K562 (cell line): ENCODE data around the gene NOTCH3. TPM values are rescaled to one million over a fixed set of nuclear protein-coding genes. Genes with fewer than 3 reads are reported as not detected.

ENCODE experiments used
- ATAC-seq: fragments of 200-7000 bp; cut with Tn5 transposase; 3 replicates; pipeline ENCODE4 v1.9.1; 2020; ENCODE audit warnings: moderate library complexity
- BruUV-seq: library from RNA; stranded (reverse); fragments of 400-500 nt; replicated peaks from 2 replicates; lab custom pipeline; 2021; lab: Mats Ljungman, UMichigan
- CTCF ChIA-PET: fragments of 300-600 bp; formaldehyde crosslinking; extraction: SDS; loops from one replicate; lab custom pipeline; 2021; ENCODE audit warnings: low intra/inter-chr PET ratio; lab: Yijun Ruan, JAX
- POLR2A ChIA-PET: fragments of 300-600, 350-650 bp; sonication (Branson Sonifier 250); formaldehyde crosslinking; extraction: SDS; loops from one replicate; lab custom pipeline; 2021; ENCODE audit warnings: antibody characterized with exemption, inconsistent platforms; lab: Yijun Ruan, JAX
- DNase-seq, 4 experiments: peaks; one replicate each; pipeline versions ENCODE4 v3.0.0 to v3.0.0-alpha.2; 2011 to 2018; ENCODE audit warnings: low spot score in 3 of 4, mixed read lengths in 3 of 4; ENCODE audit errors: extremely low read depth in 1 of 4
- FAIRE-seq: peaks from 2 replicates; lab custom pipeline; 2011; peaks lifted over from hg19 to GRCh38; lab: Jason Lieb, UNC
- H2AFZ ChIP-seq: 2 replicates; pipeline ENCODE4 v1.6.0; 2011; ENCODE audit warnings: low read depth, low read length, control low read depth, inconsistent platforms
- H3K27ac ChIP-seq: fragments of 200-600 bp; 3 replicates; pipeline ENCODE4 v1.8.0; 2011; ENCODE audit warnings: low read depth, mild to moderate bottlenecking, control low read depth, inconsistent platforms, low read length, moderate library complexity, mixed read lengths; ENCODE audit errors: extremely low read depth
- H3K27me3 ChIP-seq, 2 experiments: fragments of 300-600 bp in 1 of 2; 2 replicates in 1 of 2; 3 replicates in 1 of 2; pipeline versions ENCODE4 v1.6.0 to v1.8.0; 2011; ENCODE audit warnings: inconsistent platforms in 2 of 2, low read length in 2 of 2, mild to moderate bottlenecking in 1 of 2, mixed read lengths in 1 of 2, moderate library complexity in 1 of 2; ENCODE audit not compliant: control insufficient read depth in 2 of 2, insufficient read depth in 2 of 2
- H3K36me3 ChIP-seq: fragments of 300-600 bp; 3 replicates; pipeline ENCODE4 v1.8.0; 2011; ENCODE audit warnings: mild to moderate bottlenecking, low read length, inconsistent platforms; ENCODE audit not compliant: control insufficient read depth, insufficient read depth
- H3K4me1 ChIP-seq, 2 experiments: fragments of 200-600 bp in 1 of 2; replicated peaks in 1 of 2; 2 replicates in 1 of 2; 3 replicates in 1 of 2; pipeline versions ENCODE4 v1.5.1 to v1.8.0; 2011; ENCODE audit warnings: inconsistent platforms in 2 of 2, low read length in 2 of 2, mild to moderate bottlenecking in 1 of 2, mixed read lengths in 1 of 2, moderate library complexity in 1 of 2; ENCODE audit not compliant: control insufficient read depth in 2 of 2, insufficient read depth in 2 of 2
- H3K4me2 ChIP-seq: 2 replicates; pipeline ENCODE4 v1.6.1; 2011; ENCODE audit warnings: low read length, control low read depth, inconsistent platforms, mixed read lengths; ENCODE audit not compliant: insufficient read depth
- H3K4me3 ChIP-seq: fragments of 200-600 bp; sonication (generic), shearing (Covaris generic); 2 replicates; pipeline ENCODE4 v1.5.1; 2016; ENCODE audit warnings: control low read depth, inconsistent platforms
- H3K79me2 ChIP-seq: fragments of 200-600 bp; 3 replicates; pipeline ENCODE4 v1.8.0; 2011; ENCODE audit warnings: low read length, inconsistent platforms; ENCODE audit not compliant: control insufficient read depth, insufficient read depth
- H3K9ac ChIP-seq, 2 experiments: 2 replicates each; pipeline versions ENCODE4 v1.6.0 to v1.6.1; 2011; ENCODE audit warnings: low read depth in 2 of 2, low read length in 2 of 2, control low read depth in 1 of 2, inconsistent platforms in 1 of 2, mild to moderate bottlenecking in 1 of 2, mixed read lengths in 1 of 2; ENCODE audit not compliant: insufficient read depth in 1 of 2
- H3K9me1 ChIP-seq: one replicate; pipeline ENCODE4 v1.6.0; 2011; ENCODE audit warnings: inconsistent platforms, mild to moderate bottlenecking, low read length, moderate library complexity; ENCODE audit not compliant: control insufficient read depth, insufficient read depth
- H3K9me3 ChIP-seq: replicated peaks from 2 replicates; pipeline ENCODE4 v1.5.1; 2011; ENCODE audit warnings: low read depth, low read length, inconsistent platforms; ENCODE audit not compliant: control insufficient read depth, insufficient read depth
- H4K20me1 ChIP-seq: replicated peaks from 2 replicates; pipeline ENCODE4 v1.6.1; 2011; ENCODE audit warnings: low read length, inconsistent platforms, mixed read lengths; ENCODE audit not compliant: control insufficient read depth, insufficient read depth
- CAMTA2 ChIP-seq: fragments of 250-450 bp; sonication (Bioruptor Pico); conservative IDR thresholded peaks from 2 replicates; pipeline ENCODE4 v1.5.1; 2022
- CBFB ChIP-seq: sonication (generic); formaldehyde crosslinking; IDR thresholded peaks from 2 replicates; pipeline ENCODE4 v1.4.0; 2020; ENCODE audit warnings: mild to moderate bottlenecking, missing genetic modification reagents
- DDX20 ChIP-seq: fragments of 450-650 bp; IDR thresholded peaks from 2 replicates; pipeline ENCODE4 v1.6.1; 2016; ENCODE audit warnings: missing genetic modification characterization, low read depth, mild to moderate bottlenecking, missing compliant biosample characterization, moderate library complexity
- KDM2B ChIP-seq: fragments of 250-450 bp; sonication (Bioruptor Pico); IDR thresholded peaks from 2 replicates; pipeline ENCODE4 v1.8.0; 2021; ENCODE audit warnings: mild to moderate bottlenecking, moderate library complexity
- MYNN ChIP-seq, 2 experiments: sonication (generic); formaldehyde crosslinking in 1 of 2; IDR thresholded peaks; 2 replicates each; pipeline versions ENCODE4 v1.5.0 to v1.6.1; 2016 to 2020; ENCODE audit warnings: antibody characterized with exemption in 1 of 2, missing genetic modification reagents in 1 of 2
- NFRKB ChIP-seq: fragments of 450-650 bp; IDR thresholded peaks from 2 replicates; pipeline ENCODE4 v1.6.1; 2016; ENCODE audit warnings: low read depth
- POLR3G ChIP-seq: IDR thresholded peaks from 2 replicates; pipeline ENCODE4 v1.6.1; 2011; ENCODE audit not compliant: insufficient read length, insufficient replicate concordance; ENCODE audit errors: extremely low read depth
- RBM17 ChIP-seq: fragments of 200-400 bp; formaldehyde crosslinking; IDR thresholded peaks from 2 replicates; pipeline ENCODE4 v1.6.1; 2017; ENCODE audit warnings: low read depth, mild to moderate bottlenecking, low read length, borderline replicate concordance
- RBM22 ChIP-seq: fragments of 200-400 bp; formaldehyde crosslinking; IDR thresholded peaks from 2 replicates; pipeline ENCODE4 v1.6.1; 2018; ENCODE audit warnings: low read length, low read depth; ENCODE audit not compliant: poor library complexity, severe bottlenecking
- SIRT6 ChIP-seq: IDR thresholded peaks from one replicate; pipeline ENCODE4 v1.6.1; 2012; ENCODE audit warnings: low read depth, mild to moderate bottlenecking, control low read depth, inconsistent platforms, low read length, moderate library complexity
- ZSCAN29 ChIP-seq: fragments of 450-650 bp; IDR thresholded peaks from 2 replicates; pipeline ENCODE4 v1.6.1; 2017
- WGBS: fragments of 100-300 bp; shearing (Covaris generic); methylation state at CpG from one replicate; pipeline ENCODE4 v1.1.6; 2016; ENCODE audit warnings: low coverage, mixed read lengths; ENCODE audit not compliant: insufficient coverage; ENCODE audit errors: missing lambda C conversion rate; 5-methylcytosine and 5-hydroxymethylcytosine counted together
- in situ Hi-C: fragments of 300-500 bp; cut with MboI; formaldehyde crosslinking; loops from 4 replicates; pipeline ENCODE4 v1.15.0; 2018; ENCODE audit warnings: inconsistent platforms, mixed read lengths
- intact Hi-C: fragments of 100-400 bp; cut with micrococcal nuclease; formaldehyde crosslinking; loops from 2 replicates; pipeline ENCODE4 v1.14.2; 2022
- polyA plus RNA-seq, 8 experiments: library from polyadenylated mRNA; depleted of rRNA in 4 of 8; stranded (reverse) in 5 of 8; unstranded in 3 of 8; fragments of >200 nt; fragmentation: Nextera tagmentation in 2 of 8; fragmentation: Illumina TruSeq in 1 of 8; extraction: Ambion mirVana in 2 of 8; extraction: Trizol in 1 of 8; gene quantifications; 2 replicates each; pipeline versions ENCODE4 v1.2.1 to v1.2.3, GENCODE V29; 2011 to 2014; ENCODE audit warnings: inconsistent platforms in 1 of 8, missing spikeins in 1 of 8
- total RNA-seq, 7 experiments: library from RNA; depleted of rRNA in 6 of 7; stranded (reverse); fragments of >200 nt in 6 of 7; fragmentation: Illumina TruSeq in 2 of 7; extraction: Trizol in 2 of 7; gene quantifications; 2 replicates each; pipeline versions ENCODE4 v1.2.1 to v1.2.3, GENCODE V29; 2011 to 2021; ENCODE audit warnings: low replicate concordance in 1 of 7
- TF ChIP-seq, protein P1 (sequence below): fragments of 250-450 bp; sonication (Bioruptor Pico); IDR thresholded peaks from 2 replicates; pipeline ENCODE4 v1.5.0; 2021
- TF ChIP-seq, protein P2 (sequence below): sonication (generic); formaldehyde crosslinking; IDR thresholded peaks from 2 replicates; pipeline ENCODE4 v1.8.1; 2023; ENCODE audit warnings: mild to moderate bottlenecking, missing genetic modification reagents
- TF ChIP-seq, protein P3 (sequence below), 3 experiments: fragments of 200-800 bp in 1 of 3; fragments of 250-450 bp in 1 of 3; fragments of 450-650 bp in 1 of 3; sonication (Bioruptor Pico) in 1 of 3; sonication (Bioruptor generic) in 1 of 3; formaldehyde crosslinking in 1 of 3; IDR thresholded peaks; 2 replicates each; pipeline versions ENCODE4 v1.6.1 to v1.8.0; 2016 to 2022; ENCODE audit warnings: mild to moderate bottlenecking in 2 of 3, missing genetic modification characterization in 2 of 3, missing compliant biosample characterization in 1 of 3, moderate library complexity in 1 of 3

Gene NOTCH3
- total and polyA plus RNA-seq, 9 of the 15 experiments (the other 6 are each of a cell fraction or from before 2014, with no cell fraction given) = under 0.01 to 1.2 (median 0.16) TPM

DNA sequence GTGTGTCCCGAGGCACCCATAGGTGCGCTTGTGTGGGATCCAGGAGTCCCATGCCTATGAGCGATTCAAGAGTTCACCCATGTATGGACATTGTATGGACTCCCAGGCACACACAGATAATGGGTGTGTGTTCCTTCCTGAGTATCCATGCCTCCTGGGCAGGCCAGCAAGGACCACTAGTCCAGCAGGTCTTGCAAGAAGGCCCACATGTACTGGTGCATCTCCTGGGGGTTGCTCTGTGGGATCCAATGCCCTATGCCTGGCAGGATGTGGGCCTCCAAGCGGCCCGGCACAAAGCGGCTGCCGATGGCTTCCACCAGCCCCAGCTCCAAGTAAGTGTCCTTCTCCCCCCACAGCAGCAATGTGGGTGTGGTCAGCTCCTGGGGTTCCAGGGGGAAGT, 26.5 kb upstream of the NOTCH3 start (continued):
- no peak for TF ChIP-seq NFRKB
- TF ChIP-seq MYNN (IDR thresholded peaks at IDR 0.05) = no peak
- TF ChIP-seq MYNN (CRISPR knock-in tag; IDR thresholded peaks at IDR 0.05) = no peak
- TF ChIP-seq RBM17 = no peak

DNA sequence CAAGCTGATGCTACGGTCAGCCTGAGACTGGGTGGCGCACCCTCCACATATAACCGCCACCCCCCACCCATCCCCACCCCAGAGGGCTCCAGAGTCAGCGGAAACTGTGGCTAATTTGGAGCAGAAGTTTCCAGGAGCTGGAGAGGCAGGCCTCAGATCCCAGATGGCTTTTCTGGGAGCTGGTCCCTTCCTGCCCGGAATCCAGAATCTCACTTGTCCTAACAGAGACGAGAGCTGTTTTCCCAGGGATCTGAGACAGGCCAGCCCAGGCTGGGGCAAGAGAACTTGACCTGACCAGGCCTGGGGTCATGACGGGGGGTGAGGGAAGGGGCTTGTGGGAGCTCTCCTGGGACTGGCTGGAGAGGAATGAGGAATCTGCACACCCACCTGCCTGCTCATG, 25.0 kb upstream of the NOTCH3 start:
- no peak overlapping the region for H3K27ac ChIP-seq
- no peaks in the 10 kb centered on the region for H3K79me2 ChIP-seq
- H3K4me3 ChIP-seq = no peak overlapping the region
- ATAC-seq (no peak), FAIRE-seq (no peak), DNase-seq (no peak)
- no TSS peak for BruUV-seq
- intact Hi-C loops (no loop called here), in situ Hi-C loops (no loop called here)
- WGBS = 49% methylated on average over 7 of the region's 7 CpGs
- H3K4me1 ChIP-seq = peaks cover 7 to 21% of the 10 kb centered on the region in 2 experiments; a peak in 4 of 5 replicates
- no peaks in the 10 kb centered on the region for H3K36me3 ChIP-seq
- H3K9me1 ChIP-seq = no peaks in the 10 kb centered on the region
- H3K9me3 ChIP-seq = no peaks in the 10 kb centered on the region
- no peak overlapping the region for H3K9ac ChIP-seq
- POLR2A ChIA-PET = no interaction called here
- peaks cover 0 to 10% of the 10 kb centered on the region in 2 experiments; a peak in 2 of 5 replicates for H3K27me3 ChIP-seq
- H3K4me2 ChIP-seq = no peak overlapping the region
- no peaks in the 10 kb centered on the region for H4K20me1 ChIP-seq
- CTCF ChIA-PET = no interaction called here
- no peak overlapping the region for H2AFZ ChIP-seq
- TF ChIP-seq KDM2B (CRISPR knock-in tag) = no peak
- TF ChIP-seq, protein P1, sequence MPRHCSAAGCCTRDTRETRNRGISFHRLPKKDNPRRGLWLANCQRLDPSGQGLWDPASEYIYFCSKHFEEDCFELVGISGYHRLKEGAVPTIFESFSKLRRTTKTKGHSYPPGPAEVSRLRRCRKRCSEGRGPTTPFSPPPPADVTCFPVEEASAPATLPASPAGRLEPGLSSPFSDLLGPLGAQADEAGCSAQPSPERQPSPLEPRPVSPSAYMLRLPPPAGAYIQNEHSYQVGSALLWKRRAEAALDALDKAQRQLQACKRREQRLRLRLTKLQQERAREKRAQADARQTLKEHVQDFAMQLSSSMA (CRISPR knock-in tag) = no peak
- no peak for TF ChIP-seq RBM22
- TF ChIP-seq POLR3G = no peak
- TF ChIP-seq, protein P2, sequence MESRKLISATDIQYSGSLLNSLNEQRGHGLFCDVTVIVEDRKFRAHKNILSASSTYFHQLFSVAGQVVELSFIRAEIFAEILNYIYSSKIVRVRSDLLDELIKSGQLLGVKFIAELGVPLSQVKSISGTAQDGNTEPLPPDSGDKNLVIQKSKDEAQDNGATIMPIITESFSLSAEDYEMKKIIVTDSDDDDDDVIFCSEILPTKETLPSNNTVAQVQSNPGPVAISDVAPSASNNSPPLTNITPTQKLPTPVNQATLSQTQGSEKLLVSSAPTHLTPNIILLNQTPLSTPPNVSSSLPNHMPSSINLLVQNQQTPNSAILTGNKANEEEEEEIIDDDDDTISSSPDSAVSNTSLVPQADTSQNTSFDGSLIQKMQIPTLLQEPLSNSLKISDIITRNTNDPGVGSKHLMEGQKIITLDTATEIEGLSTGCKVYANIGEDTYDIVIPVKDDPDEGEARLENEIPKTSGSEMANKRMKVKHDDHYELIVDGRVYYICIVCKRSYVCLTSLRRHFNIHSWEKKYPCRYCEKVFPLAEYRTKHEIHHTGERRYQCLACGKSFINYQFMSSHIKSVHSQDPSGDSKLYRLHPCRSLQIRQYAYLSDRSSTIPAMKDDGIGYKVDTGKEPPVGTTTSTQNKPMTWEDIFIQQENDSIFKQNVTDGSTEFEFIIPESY (CRISPR knock-in tag) = no peak
- TF ChIP-seq DDX20 (tag) = no peak
- no peak for TF ChIP-seq CBFB
- no peak for TF ChIP-seq ZSCAN29
- TF ChIP-seq, protein P3, sequence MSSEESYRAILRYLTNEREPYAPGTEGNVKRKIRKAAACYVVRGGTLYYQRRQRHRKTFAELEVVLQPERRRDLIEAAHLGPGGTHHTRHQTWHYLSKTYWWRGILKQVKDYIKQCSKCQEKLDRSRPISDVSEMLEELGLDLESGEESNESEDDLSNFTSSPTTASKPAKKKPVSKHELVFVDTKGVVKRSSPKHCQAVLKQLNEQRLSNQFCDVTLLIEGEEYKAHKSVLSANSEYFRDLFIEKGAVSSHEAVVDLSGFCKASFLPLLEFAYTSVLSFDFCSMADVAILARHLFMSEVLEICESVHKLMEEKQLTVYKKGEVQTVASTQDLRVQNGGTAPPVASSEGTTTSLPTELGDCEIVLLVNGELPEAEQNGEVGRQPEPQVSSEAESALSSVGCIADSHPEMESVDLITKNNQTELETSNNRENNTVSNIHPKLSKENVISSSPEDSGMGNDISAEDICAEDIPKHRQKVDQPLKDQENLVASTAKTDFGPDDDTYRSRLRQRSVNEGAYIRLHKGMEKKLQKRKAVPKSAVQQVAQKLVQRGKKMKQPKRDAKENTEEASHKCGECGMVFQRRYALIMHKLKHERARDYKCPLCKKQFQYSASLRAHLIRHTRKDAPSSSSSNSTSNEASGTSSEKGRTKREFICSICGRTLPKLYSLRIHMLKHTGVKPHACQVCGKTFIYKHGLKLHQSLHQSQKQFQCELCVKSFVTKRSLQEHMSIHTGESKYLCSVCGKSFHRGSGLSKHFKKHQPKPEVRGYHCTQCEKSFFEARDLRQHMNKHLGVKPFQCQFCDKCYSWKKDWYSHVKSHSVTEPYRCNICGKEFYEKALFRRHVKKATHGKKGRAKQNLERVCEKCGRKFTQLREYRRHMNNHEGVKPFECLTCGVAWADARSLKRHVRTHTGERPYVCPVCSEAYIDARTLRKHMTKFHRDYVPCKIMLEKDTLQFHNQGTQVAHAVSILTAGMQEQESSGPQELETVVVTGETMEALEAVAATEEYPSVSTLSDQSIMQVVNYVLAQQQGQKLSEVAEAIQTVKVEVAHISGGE (CRISPR knock-in tag; IDR thresholded peaks at IDR 0.05) = no peak
- no peak for TF ChIP-seq SIRT6
- no peak for TF ChIP-seq CAMTA2 (CRISPR knock-in tag)
